ENCODE results near the gene GPHB5.
"Not testable (repeated sequence)": the region's sequence is repeated elsewhere in the genome, so short reads cannot be mapped to it uniquely, and the experiment has no call there.

GPHB5 gene

GRCh38 chr14:63282997-63283883 lies 35.5 kb downstream of the GPHB5 start:
- H3K4me3 Mint-ChIP-seq: no peak overlapping the region
- no peaks in the 10 kb centered on the region for H3K4me1 Mint-ChIP-seq
- H3K9me3 Mint-ChIP-seq: no peaks in the 10 kb centered on the region
- no peak overlapping the region for H3K27ac Mint-ChIP-seq
- ATAC-seq (ENCODE audit: low read depth) (no peak), DNase-seq (ENCODE audit: low spot score in 2 of 2) (no peak)
- peaks cover 6% of the 10 kb centered on the region for H3K27me3 Mint-ChIP-seq
- H3K36me3 Mint-ChIP-seq: no peaks in the 10 kb centered on the region

DNA sequence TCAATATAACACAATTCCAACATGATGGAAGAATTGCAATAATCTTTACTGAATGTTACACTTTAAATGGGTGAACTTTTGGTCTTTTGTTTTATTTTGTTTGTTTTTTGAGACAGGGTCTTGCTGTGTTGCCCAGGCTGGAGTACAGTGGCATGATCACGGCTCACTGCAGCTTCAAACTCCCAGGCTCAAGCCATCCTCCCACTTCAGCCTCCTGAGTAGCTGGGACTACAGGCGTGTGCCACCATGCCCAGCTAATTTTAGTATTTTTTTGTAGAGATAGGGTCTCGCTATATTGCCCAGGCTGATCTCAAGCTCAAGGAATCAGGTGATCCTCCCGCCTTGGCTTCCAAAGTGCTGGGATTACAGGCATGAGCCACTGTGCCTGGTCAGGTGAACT lies 38.8 kb downstream of the GPHB5 start:
- H3K36me3 Mint-ChIP-seq; H3K4me1 Mint-ChIP-seq; ATAC-seq (ENCODE audit: low read depth); H3K27ac Mint-ChIP-seq; H3K4me3 Mint-ChIP-seq; DNase-seq (ENCODE audit: low spot score in 2 of 2); H3K9me3 Mint-ChIP-seq; H3K27me3 Mint-ChIP-seq: not testable (repeated sequence)

GRCh38 chr14:63277591-63278183 lies 41.0 kb downstream of the GPHB5 start:
- Mint-ChIP-seq H3K4me3 (no peak overlapping the region), H3K27me3 (peaks cover 6% of the 10 kb centered on the region), H3K27ac (no peak overlapping the region), H3K36me3 (no peaks in the 10 kb centered on the region), H3K9me3 (no peaks in the 10 kb centered on the region), H3K4me1 (no peaks in the 10 kb centered on the region)
- no peak for DNase-seq (ENCODE audit: low spot score in 2 of 2)
- no peak for ATAC-seq (ENCODE audit: low read depth)

DNA sequence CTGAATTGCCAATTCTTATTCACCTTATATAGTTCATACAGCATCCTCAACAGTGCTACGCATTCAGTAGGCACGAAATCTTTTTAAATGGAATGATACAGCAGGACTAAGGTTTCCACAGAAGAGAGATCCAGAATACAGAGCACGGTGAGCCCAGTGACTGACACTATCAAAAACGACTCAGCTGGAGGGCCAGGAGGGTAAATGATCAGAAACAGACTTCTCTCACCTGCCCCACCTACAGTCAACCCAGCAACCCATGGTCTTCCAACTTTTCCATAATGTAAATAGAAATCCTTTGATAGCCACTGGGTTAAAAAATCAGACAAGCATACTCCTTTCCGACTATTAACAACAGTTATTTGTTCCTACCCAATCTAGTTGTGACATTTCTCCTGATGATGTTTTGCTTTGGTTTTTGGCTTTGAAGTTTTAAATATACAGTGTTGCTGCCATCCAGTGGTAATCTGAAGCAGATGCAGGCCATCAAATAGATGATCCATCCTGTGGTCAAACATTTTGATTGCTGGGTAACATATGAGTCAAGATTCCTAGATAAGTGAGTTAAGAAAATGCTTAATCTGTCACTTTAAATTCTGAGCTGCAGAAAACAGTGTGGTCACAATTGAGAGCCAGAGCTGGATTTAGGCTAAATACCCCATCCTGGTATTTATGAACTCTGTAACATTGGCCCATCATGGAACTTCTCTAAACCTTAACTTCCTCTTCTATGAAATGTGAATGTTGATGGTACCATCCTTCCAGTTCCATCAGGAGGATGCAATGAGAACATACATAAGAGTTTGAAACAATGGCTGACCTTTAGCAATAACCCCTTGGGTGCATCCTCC lies 42.0 kb downstream of the GPHB5 start:
- no peaks in the 10 kb centered on the region for H3K36me3 Mint-ChIP-seq
- H3K9me3 Mint-ChIP-seq: no peaks in the 10 kb centered on the region
- H3K4me3 Mint-ChIP-seq: no peak overlapping the region
- ATAC-seq (ENCODE audit: low read depth) (no peak), DNase-seq (ENCODE audit: low spot score in 2 of 2) (peak in 1 of 2 donors; percentile 6)
- H3K4me1 Mint-ChIP-seq: no peaks in the 10 kb centered on the region
- H3K27me3 Mint-ChIP-seq: peaks cover 6% of the 10 kb centered on the region
- no peak overlapping the region for H3K27ac Mint-ChIP-seq

- no peak overlapping the region for H3K27ac Mint-ChIP-seq
- H3K36me3 Mint-ChIP-seq: no peaks in the 10 kb centered on the region
- H3K27me3 Mint-ChIP-seq: peaks cover 5% of the 10 kb centered on the region
- ATAC-seq (ENCODE audit: low read depth) (no peak), DNase-seq (ENCODE audit: low spot score in 2 of 2) (no peak)
- H3K9me3 Mint-ChIP-seq: no peaks in the 10 kb centered on the region
- no peak overlapping the region for H3K4me3 Mint-ChIP-seq
- H3K4me1 Mint-ChIP-seq: no peaks in the 10 kb centered on the region
Measured at GRCh38 chr14:63276016-63276415, 42.7 kb downstream of the GPHB5 start.

DNA sequence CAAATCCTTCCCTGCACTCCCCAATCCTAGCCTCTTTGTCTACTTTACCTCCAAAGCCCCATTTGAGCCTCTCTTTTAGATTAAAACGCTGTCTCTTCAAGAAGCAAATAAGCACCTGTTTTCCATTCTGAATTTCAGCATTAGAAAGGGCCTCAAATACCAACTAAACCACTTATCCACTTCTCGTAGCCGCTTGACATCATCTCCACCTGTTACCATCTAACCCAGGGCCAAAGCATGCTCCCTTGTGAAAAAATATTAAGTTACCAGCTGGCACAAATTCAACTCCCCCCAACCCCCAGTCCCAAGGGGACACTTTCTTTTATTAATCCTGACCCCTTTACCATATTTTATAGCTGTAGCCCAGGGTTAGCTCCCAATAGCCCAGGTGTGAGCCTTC lies 43.1 kb downstream of the GPHB5 start:
- no peak overlapping the region for H3K27ac Mint-ChIP-seq
- H3K27me3 Mint-ChIP-seq: peaks cover 2% of the 10 kb centered on the region
- no peaks in the 10 kb centered on the region for H3K9me3 Mint-ChIP-seq
- H3K4me3 Mint-ChIP-seq: no peak overlapping the region
- no peak for DNase-seq (ENCODE audit: low spot score in 2 of 2)
- no peaks in the 10 kb centered on the region for H3K36me3 Mint-ChIP-seq
- ATAC-seq (ENCODE audit: low read depth): no peak
- H3K4me1 Mint-ChIP-seq: no peaks in the 10 kb centered on the region

GRCh38 chr14:63273717-63274655 lies 44.7 kb downstream of the GPHB5 start:
- H3K27me3 Mint-ChIP-seq: no peaks in the 10 kb centered on the region
- no peaks in the 10 kb centered on the region for H3K36me3 Mint-ChIP-seq
- ATAC-seq (ENCODE audit: low read depth) (no peak), DNase-seq (ENCODE audit: low spot score in 2 of 2) (no peak)
- no peaks in the 10 kb centered on the region for H3K9me3 Mint-ChIP-seq
- H3K27ac Mint-ChIP-seq: no peak overlapping the region
- H3K4me3 Mint-ChIP-seq: no peak overlapping the region
- no peaks in the 10 kb centered on the region for H3K4me1 Mint-ChIP-seq

- no peak for ATAC-seq (ENCODE audit: low read depth)
- Mint-ChIP-seq H3K27ac (no peak overlapping the region), H3K4me1 (no peaks in the 10 kb centered on the region), H3K27me3 (no peaks in the 10 kb centered on the region), H3K4me3 (no peak overlapping the region), H3K9me3 (no peaks in the 10 kb centered on the region), H3K36me3 (no peaks in the 10 kb centered on the region)
- DNase-seq (ENCODE audit: low spot score in 2 of 2): no peak
Measured at GRCh38 chr14:63273129-63273528, 45.6 kb downstream of the GPHB5 start.

DNA sequence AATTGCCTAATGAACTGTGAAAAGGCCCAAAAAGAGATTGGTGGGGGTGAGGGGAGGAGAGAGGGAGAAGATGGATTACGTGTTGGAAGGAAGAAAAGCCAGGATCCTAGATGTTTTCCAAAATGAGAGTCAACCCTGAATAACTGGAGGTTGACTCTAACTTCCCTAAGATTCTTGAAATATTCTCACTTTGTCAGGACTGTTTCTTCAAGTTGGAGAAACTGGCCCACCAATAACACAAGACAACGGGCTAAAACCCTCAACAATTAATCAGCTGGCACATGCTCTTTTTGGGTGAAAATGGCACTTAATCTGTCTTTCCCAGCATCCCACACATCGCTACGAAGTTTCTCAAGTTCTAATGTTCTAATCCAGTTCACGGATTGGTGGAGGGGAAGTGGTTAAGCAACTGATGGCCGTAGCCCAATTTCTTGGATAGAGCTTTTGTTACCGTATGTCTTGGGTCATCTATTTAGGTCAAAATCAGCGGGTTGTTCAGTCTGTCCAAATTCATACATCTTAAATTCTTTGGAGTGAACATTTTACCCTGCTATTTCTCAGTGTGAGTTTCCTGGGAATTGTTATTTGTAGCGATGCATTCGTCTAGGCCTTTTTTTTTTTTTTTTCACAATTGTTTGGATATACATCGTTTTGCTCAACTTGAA lies 49.0 kb downstream of the GPHB5 start:
- H3K9me3 Mint-ChIP-seq: peaks cover 2% of the 10 kb centered on the region

GRCh38 chr14:63268771-63269170 lies 50.0 kb downstream of the GPHB5 start:
- Mint-ChIP-seq H3K4me3 (no peak overlapping the region), H3K4me1 (no peaks in the 10 kb centered on the region)

More for the DNA sequence above, 49.0 kb downstream of the GPHB5 start:
- no peak for DNase-seq (ENCODE audit: low spot score in 2 of 2)
- no peak for ATAC-seq (ENCODE audit: low read depth)
- peaks cover 3% of the 10 kb centered on the region for H3K27me3 Mint-ChIP-seq
- H3K27ac Mint-ChIP-seq: no peak overlapping the region
- H3K4me1 Mint-ChIP-seq: no peaks in the 10 kb centered on the region
- H3K4me3 Mint-ChIP-seq: no peak overlapping the region
- no peaks in the 10 kb centered on the region for H3K36me3 Mint-ChIP-seq

GRCh38 chr14:63267171-63267570 lies 51.6 kb downstream of the GPHB5 start:
- no peak for DNase-seq (ENCODE audit: low spot score in 2 of 2)
- H3K9me3 Mint-ChIP-seq: peaks cover 2% of the 10 kb centered on the region
- peaks cover 3% of the 10 kb centered on the region for H3K27me3 Mint-ChIP-seq
- H3K27ac Mint-ChIP-seq: no peak overlapping the region
- ATAC-seq (ENCODE audit: low read depth): no peak
- H3K36me3 Mint-ChIP-seq: no peaks in the 10 kb centered on the region
- H3K4me3 Mint-ChIP-seq: no peak overlapping the region
- no peaks in the 10 kb centered on the region for H3K4me1 Mint-ChIP-seq

More at GRCh38 chr14:63268771-63269170, 50.0 kb downstream of the GPHB5 start:
- Mint-ChIP-seq H3K9me3 (peaks cover 2% of the 10 kb centered on the region), H3K27ac (no peak overlapping the region), H3K36me3 (no peaks in the 10 kb centered on the region), H3K27me3 (peaks cover 3% of the 10 kb centered on the region)
- DNase-seq (ENCODE audit: low spot score in 2 of 2) (no peak), ATAC-seq (ENCODE audit: low read depth) (no peak)

- H3K27me3 Mint-ChIP-seq: peaks cover 5% of the 10 kb centered on the region
- no peak for ATAC-seq (ENCODE audit: low read depth)
Measured at GRCh38 chr14:63266106-63266505, 52.6 kb downstream of the GPHB5 start.

More at GRCh38 chr14:63266106-63266505, 52.6 kb downstream of the GPHB5 start:
- Mint-ChIP-seq H3K36me3 (no peaks in the 10 kb centered on the region), H3K4me3 (no peak overlapping the region), H3K4me1 (no peaks in the 10 kb centered on the region), H3K27ac (no peak overlapping the region), H3K9me3 (peaks cover 2% of the 10 kb centered on the region)
- DNase-seq (ENCODE audit: low spot score in 2 of 2): no peak
